ENCODE data around the gene AHCTF1. TPM values are rescaled to one million over a fixed set of nuclear protein-coding genes. Genes with fewer than 3 reads are reported as not detected.
A peak's percentile ranks its signal among the peaks of the same experiment; 100 is the strongest.

AHCTF1 gene
- total RNA-seq, 1 experiment from 2014 or later: 46.4 TPM

- Mint-ChIP-seq H3K9me3 (peaks cover 4% of the 10 kb centered on the region; the same call in 1 of the 2 replicates), H3K27me3 (ENCODE audit: low read depth) (no peaks in the 10 kb centered on the region), H3K4me1 (peaks cover 34% of the 10 kb centered on the region), H3K27ac (peak overlapping the region; percentile 89), H3K4me3 (no peak overlapping the region), H3K36me3 (peaks cover 21% of the 10 kb centered on the region)
- DNase-seq (ENCODE audit: low spot score) (no peak), ATAC-seq (no peak)
- ChIA-PET CTCF (no interaction called here), POLR2A (no interaction called here)
- TF ChIP-seq ZNF416 (CRISPR knock-in tag; IDR thresholded peaks at IDR 0.05): no peak
- TF ChIP-seq ATF6 (CRISPR knock-in tag; IDR thresholded peaks at IDR 0.05): no peak
- TF ChIP-seq PRRX2 (CRISPR knock-in tag; IDR thresholded peaks at IDR 0.05): no peak
Observed at GRCh38 chr1:246923900-246924299, 7.8 kb downstream of the AHCTF1 start.

GRCh38 chr1:246923482-246923881 lies 8.3 kb downstream of the AHCTF1 start:
- no peak for DNase-seq (ENCODE audit: low spot score)
- Mint-ChIP-seq H3K36me3 (peaks cover 17% of the 10 kb centered on the region), H3K4me1 (peaks cover 30% of the 10 kb centered on the region), H3K27ac (peak overlapping the region; percentile 89), H3K4me3 (no peak overlapping the region), H3K27me3 (ENCODE audit: low read depth) (no peaks in the 10 kb centered on the region), H3K9me3 (peaks cover 4% of the 10 kb centered on the region; the same call in 1 of the 2 replicates)
- TF ChIP-seq ZNF263 (CRISPR knock-in tag; IDR thresholded peaks at IDR 0.05; ENCODE audit: low read depth) (no peak), FOXK1 (CRISPR knock-in tag; IDR thresholded peaks at IDR 0.05) (no peak), ZNF423 (CRISPR knock-in tag; IDR thresholded peaks at IDR 0.05) (no peak), HMGA2 (CRISPR knock-in tag; IDR thresholded peaks at IDR 0.05) (no peak), CDX4 (CRISPR knock-in tag; IDR thresholded peaks at IDR 0.05; ENCODE audit: borderline replicate concordance) (no peak), ZBTB21 (CRISPR knock-in tag; IDR thresholded peaks at IDR 0.05; ENCODE audit: borderline replicate concordance) (no peak), CBFB (CRISPR knock-in tag; IDR thresholded peaks at IDR 0.05; ENCODE audit: low read depth) (no peak), TEAD4 (CRISPR knock-in tag; IDR thresholded peaks at IDR 0.05) (no peak)
- TF ChIP-seq, protein P1, sequence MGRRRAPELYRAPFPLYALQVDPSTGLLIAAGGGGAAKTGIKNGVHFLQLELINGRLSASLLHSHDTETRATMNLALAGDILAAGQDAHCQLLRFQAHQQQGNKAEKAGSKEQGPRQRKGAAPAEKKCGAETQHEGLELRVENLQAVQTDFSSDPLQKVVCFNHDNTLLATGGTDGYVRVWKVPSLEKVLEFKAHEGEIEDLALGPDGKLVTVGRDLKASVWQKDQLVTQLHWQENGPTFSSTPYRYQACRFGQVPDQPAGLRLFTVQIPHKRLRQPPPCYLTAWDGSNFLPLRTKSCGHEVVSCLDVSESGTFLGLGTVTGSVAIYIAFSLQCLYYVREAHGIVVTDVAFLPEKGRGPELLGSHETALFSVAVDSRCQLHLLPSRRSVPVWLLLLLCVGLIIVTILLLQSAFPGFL (CRISPR knock-in tag; IDR thresholded peaks at IDR 0.05; ENCODE audit: borderline replicate concordance): no peak
- TF ChIP-seq, protein P2, sequence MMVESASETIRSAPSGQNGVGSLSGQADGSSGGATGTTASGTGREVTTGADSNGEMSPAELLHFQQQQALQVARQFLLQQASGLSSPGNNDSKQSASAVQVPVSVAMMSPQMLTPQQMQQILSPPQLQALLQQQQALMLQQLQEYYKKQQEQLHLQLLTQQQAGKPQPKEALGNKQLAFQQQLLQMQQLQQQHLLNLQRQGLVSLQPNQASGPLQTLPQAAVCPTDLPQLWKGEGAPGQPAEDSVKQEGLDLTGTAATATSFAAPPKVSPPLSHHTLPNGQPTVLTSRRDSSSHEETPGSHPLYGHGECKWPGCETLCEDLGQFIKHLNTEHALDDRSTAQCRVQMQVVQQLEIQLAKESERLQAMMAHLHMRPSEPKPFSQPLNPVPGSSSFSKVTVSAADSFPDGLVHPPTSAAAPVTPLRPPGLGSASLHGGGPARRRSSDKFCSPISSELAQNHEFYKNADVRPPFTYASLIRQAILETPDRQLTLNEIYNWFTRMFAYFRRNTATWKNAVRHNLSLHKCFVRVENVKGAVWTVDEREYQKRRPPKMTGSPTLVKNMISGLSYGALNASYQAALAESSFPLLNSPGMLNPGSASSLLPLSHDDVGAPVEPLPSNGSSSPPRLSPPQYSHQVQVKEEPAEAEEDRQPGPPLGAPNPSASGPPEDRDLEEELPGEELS (CRISPR knock-in tag; IDR thresholded peaks at IDR 0.05): no peak
- TF ChIP-seq, protein P3, sequence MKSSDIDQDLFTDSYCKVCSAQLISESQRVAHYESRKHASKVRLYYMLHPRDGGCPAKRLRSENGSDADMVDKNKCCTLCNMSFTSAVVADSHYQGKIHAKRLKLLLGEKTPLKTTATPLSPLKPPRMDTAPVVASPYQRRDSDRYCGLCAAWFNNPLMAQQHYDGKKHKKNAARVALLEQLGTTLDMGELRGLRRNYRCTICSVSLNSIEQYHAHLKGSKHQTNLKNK (CRISPR knock-in tag; IDR thresholded peaks at IDR 0.05): no peak
- ATAC-seq: no peak
- CTCF ChIA-PET: no interaction called here
- POLR2A ChIA-PET: no interaction called here

GRCh38 chr1:246921481-246921880 lies 10.3 kb downstream of the AHCTF1 start:
- ChIA-PET POLR2A (no interaction called here), CTCF (no interaction called here)
- Mint-ChIP-seq H3K27ac (no peak overlapping the region), H3K27me3 (ENCODE audit: low read depth) (no peaks in the 10 kb centered on the region), H3K9me3 (peaks cover 4% of the 10 kb centered on the region; the same call in 1 of the 2 replicates), H3K4me1 (peaks cover 26% of the 10 kb centered on the region), H3K4me3 (no peak overlapping the region), H3K36me3 (peaks cover 13% of the 10 kb centered on the region)
- DNase-seq (ENCODE audit: low spot score) (no peak), ATAC-seq (no peak)
- TF ChIP-seq, protein P4, sequence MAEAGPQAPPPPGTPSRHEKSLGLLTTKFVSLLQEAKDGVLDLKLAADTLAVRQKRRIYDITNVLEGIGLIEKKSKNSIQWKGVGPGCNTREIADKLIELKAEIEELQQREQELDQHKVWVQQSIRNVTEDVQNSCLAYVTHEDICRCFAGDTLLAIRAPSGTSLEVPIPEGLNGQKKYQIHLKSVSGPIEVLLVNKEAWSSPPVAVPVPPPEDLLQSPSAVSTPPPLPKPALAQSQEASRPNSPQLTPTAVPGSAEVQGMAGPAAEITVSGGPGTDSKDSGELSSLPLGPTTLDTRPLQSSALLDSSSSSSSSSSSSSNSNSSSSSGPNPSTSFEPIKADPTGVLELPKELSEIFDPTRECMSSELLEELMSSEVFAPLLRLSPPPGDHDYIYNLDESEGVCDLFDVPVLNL (CRISPR knock-in tag; IDR thresholded peaks at IDR 0.05; ENCODE audit: borderline replicate concordance, low read depth): no peak
- TF ChIP-seq ATF1 (CRISPR knock-in tag; IDR thresholded peaks at IDR 0.05) (no peak), ATF6 (CRISPR knock-in tag; IDR thresholded peaks at IDR 0.05) (no peak), AFF4 (CRISPR knock-in tag; IDR thresholded peaks at IDR 0.05; ENCODE audit: borderline replicate concordance) (no peak)

All from WTC11 (cell line).